A549 (cell line): ENCODE data around the gene ITGB1. TPM values are rescaled to one million over a fixed set of nuclear protein-coding genes. Genes with fewer than 3 reads are reported as not detected.

Source experiments
- ATAC-seq, 2 experiments: fragments of 200-7000 bp in 1 of 2; fragments of >200 bp in 1 of 2; cut with Nextera tagmentation in 1 of 2; cut with Tn5 transposase in 1 of 2; 3 replicates each; pipeline versions ENCODE4 v1.8.0 to v1.9.1; 2018 to 2020; ENCODE audit warnings: mild to moderate bottlenecking in 1 of 2, moderate library complexity in 1 of 2
- CTCF ChIA-PET: fragments of 300-600 bp; sonication (Branson Sonifier 250); formaldehyde crosslinking; extraction: SDS; loops from one replicate; lab custom pipeline; 2021; ENCODE audit warnings: antibody characterized with exemption, inconsistent platforms; lab: Yijun Ruan, JAX
- POLR2A ChIA-PET: fragments of 350-600 bp; formaldehyde crosslinking; extraction: SDS; loops from one replicate; lab custom pipeline; 2021; ENCODE audit warnings: antibody characterized with exemption, inconsistent platforms; lab: Yijun Ruan, JAX
- DNase-seq, 2 experiments: peaks; one replicate each; pipeline versions ENCODE4 v3.0.0 to v3.0.0-alpha.2; 2011 to 2016; ENCODE audit warnings: low read depth in 1 of 2, low spot score in 1 of 2
- FAIRE-seq: peaks from 2 replicates; lab custom pipeline; 2011; peaks lifted over from hg19 to GRCh38; lab: Jason Lieb, UNC
- H3K27ac ChIP-seq, 2 experiments: fragments of >200 bp; sonication (Bioruptor Twin); formaldehyde crosslinking; 3 replicates each; pipeline ENCODE4 v1.5.1; 2016 to 2017
- H3K4me1 ChIP-seq: fragments of >200 bp; sonication (Bioruptor Twin); formaldehyde crosslinking; 3 replicates; pipeline ENCODE4 v1.6.1; 2016
- H3K4me2 ChIP-seq: fragments of >200 bp; sonication (Bioruptor Twin); formaldehyde crosslinking; 3 replicates; pipeline ENCODE4 v1.6.1; 2016
- H3K4me3 ChIP-seq: fragments of >200 bp; sonication (Bioruptor Twin); formaldehyde crosslinking; 3 replicates; pipeline ENCODE4 v1.5.1; 2016
- H3K9me3 ChIP-seq: fragments of >200 bp; sonication (Bioruptor Twin); formaldehyde crosslinking; 3 replicates; pipeline ENCODE4 v1.6.1; 2016
- BHLHE40 ChIP-seq: IDR thresholded peaks from 2 replicates; pipeline ENCODE4 v1.6.1; 2012; ENCODE audit warnings: low read depth, low read length, inconsistent platforms
- CEBPB ChIP-seq, 2 experiments: fragments of >200 bp in 1 of 2; sonication (Bioruptor Twin) in 1 of 2; formaldehyde crosslinking in 1 of 2; IDR thresholded peaks; 2 replicates each; pipeline ENCODE4 v1.6.1; 2012 to 2016
- EP300 ChIP-seq, 2 experiments: fragments of >200 bp; sonication (Bioruptor Twin); formaldehyde crosslinking; IDR thresholded peaks; 2 replicates in 1 of 2; 3 replicates in 1 of 2; pipeline ENCODE4 v1.6.1; 2016 to 2017
- FOSB ChIP-seq: fragments of 250-450 bp; sonication (Bioruptor Pico); IDR thresholded peaks from 2 replicates; pipeline ENCODE4 v1.5.0; 2020; ENCODE audit warnings: mild to moderate bottlenecking, moderate library complexity
- FOSL2 ChIP-seq, 2 experiments: fragments of 450-650 bp in 1 of 2; fragments of >200 bp in 1 of 2; sonication (Bioruptor Twin) in 1 of 2; formaldehyde crosslinking; IDR thresholded peaks; 2 replicates each; pipeline versions ENCODE4 v1.5.0 to v1.6.1; 2016 to 2020; ENCODE audit warnings: mild to moderate bottlenecking in 1 of 2, moderate library complexity in 1 of 2
- HDAC2 ChIP-seq: fragments of 200-600 bp; sonication (generic); IDR thresholded peaks from 2 replicates; pipeline ENCODE4 v1.6.1; 2016
- HEYL ChIP-seq: fragments of 250-450 bp; sonication (Bioruptor Pico); IDR thresholded peaks from 2 replicates; pipeline ENCODE4 v1.8.0; 2021; ENCODE audit warnings: mild to moderate bottlenecking, moderate library complexity
- HOXB13 ChIP-seq: fragments of 250-450 bp; sonication (Bioruptor Pico); IDR thresholded peaks from 2 replicates; pipeline ENCODE4 v1.5.0; 2020; ENCODE audit warnings: low read depth, mild to moderate bottlenecking, moderate library complexity
- JUN ChIP-seq, 2 experiments: fragments of >200 bp; sonication (Bioruptor Twin); formaldehyde crosslinking; IDR thresholded peaks; 2 replicates in 1 of 2; 3 replicates in 1 of 2; pipeline ENCODE4 v1.6.1; 2016 to 2017
- KDM5A ChIP-seq: fragments of 200-600 bp; sonication (generic); IDR thresholded peaks from 2 replicates; pipeline ENCODE4 v1.6.1; 2016; ENCODE audit warnings: antibody characterized with exemption, mild to moderate bottlenecking
- MAFK ChIP-seq: fragments of 450-650 bp; IDR thresholded peaks from 2 replicates; pipeline ENCODE4 v1.6.1; 2014; ENCODE audit not compliant: partially characterized antibody
- MAZ ChIP-seq: fragments of 150-350 bp; IDR thresholded peaks from 2 replicates; pipeline ENCODE4 v1.6.1; 2014; ENCODE audit warnings: antibody characterized with exemption, low read depth, low read length, borderline replicate concordance
- NFE2L2 ChIP-seq: fragments of 150-350 bp; conservative IDR thresholded peaks from 2 replicates; pipeline ENCODE4 v1.6.1; 2014; ENCODE audit warnings: low read length
- PHF8 ChIP-seq: fragments of 200-600 bp; sonication (generic); IDR thresholded peaks from 2 replicates; pipeline ENCODE4 v1.6.1; 2016; ENCODE audit warnings: low read depth, mild to moderate bottlenecking, antibody characterized with exemption, moderate library complexity, borderline replicate concordance
- POLR2A ChIP-seq: IDR thresholded peaks from 2 replicates; pipeline ENCODE4 v1.6.1; 2012; ENCODE audit warnings: mild to moderate bottlenecking, low read length
- POLR2AphosphoS2 ChIP-seq: conservative IDR thresholded peaks from 2 replicates; pipeline ENCODE4 v1.6.1; 2012; ENCODE audit warnings: low read length, improper control_type of control experiment, inconsistent platforms
- RAD21 ChIP-seq, 2 experiments: fragments of >200 bp in 1 of 2; sonication (Bioruptor Twin) in 1 of 2; formaldehyde crosslinking in 1 of 2; IDR thresholded peaks in 1 of 2; conservative IDR thresholded peaks in 1 of 2; 2 replicates in 1 of 2; 3 replicates in 1 of 2; pipeline ENCODE4 v1.6.1; 2012 to 2018; ENCODE audit warnings: inconsistent platforms in 1 of 2
- RCOR1 ChIP-seq: fragments of 150-350 bp; IDR thresholded peaks from 2 replicates; pipeline ENCODE4 v1.6.1; 2014; ENCODE audit warnings: antibody characterized with exemption, low read length, low read depth
- RNF2 ChIP-seq: fragments of 200-600 bp; sonication (generic); IDR thresholded peaks from 2 replicates; pipeline ENCODE4 v1.6.1; 2016; ENCODE audit warnings: low read depth, mild to moderate bottlenecking, antibody characterized with exemption, moderate library complexity, borderline replicate concordance
- TFCP2L1 ChIP-seq: fragments of 250-450 bp; sonication (Bioruptor Pico); IDR thresholded peaks from 2 replicates; pipeline ENCODE4 v1.5.0; 2021; ENCODE audit warnings: mild to moderate bottlenecking
- ZC3H11A ChIP-seq: fragments of 450-650 bp; IDR thresholded peaks from 2 replicates; pipeline ENCODE4 v1.6.1; 2014; ENCODE audit warnings: antibody characterized with exemption, mild to moderate bottlenecking
- ZFP36 ChIP-seq: fragments of 450-650 bp; IDR thresholded peaks from 2 replicates; pipeline ENCODE4 v1.6.1; 2014; ENCODE audit warnings: borderline replicate concordance; ENCODE audit not compliant: partially characterized antibody
- ZSCAN20 ChIP-seq: fragments of 250-450 bp; sonication (Bioruptor Pico); IDR thresholded peaks from 2 replicates; pipeline ENCODE4 v1.8.0; 2022; ENCODE audit warnings: mild to moderate bottlenecking, moderate library complexity
- WGBS: methylation state at CpG from one replicate; pipeline ENCODE4 v1.1.6; 2017; ENCODE audit errors: missing lambda C conversion rate; 5-methylcytosine and 5-hydroxymethylcytosine counted together
- polyA plus RNA-seq, 4 experiments: library from polyadenylated mRNA; depleted of rRNA in 3 of 4; stranded (reverse); fragments of >200 nt; fragmentation: RNase III in 1 of 4; extraction: RNeasy Plus Mini Kit Qiagen cat#74134 plus additional on column Dnase treatment in 1 of 4; gene quantifications; 2 replicates in 3 of 4; 3 replicates in 1 of 4; pipeline ENCODE4 v1.2.3, GENCODE V29; 2011 to 2017
- TF ChIP-seq, protein P1 (sequence below): fragments of >200 bp; sonication (Bioruptor Twin); formaldehyde crosslinking; IDR thresholded peaks from 2 replicates; pipeline ENCODE4 v1.6.1; 2016
- TF ChIP-seq, protein P2 (sequence below): fragments of >200 bp; sonication (Bioruptor Twin); formaldehyde crosslinking; IDR thresholded peaks from 3 replicates; pipeline ENCODE4 v1.6.1; 2016
- TF ChIP-seq, protein P3 (sequence below): IDR thresholded peaks from 2 replicates; pipeline ENCODE4 v1.6.1; 2012

ITGB1 gene
- polyA plus RNA-seq, 2 of the 4 experiments (the other 2 are of a cell fraction) = 1,270 to 2,408 TPM

DNA sequence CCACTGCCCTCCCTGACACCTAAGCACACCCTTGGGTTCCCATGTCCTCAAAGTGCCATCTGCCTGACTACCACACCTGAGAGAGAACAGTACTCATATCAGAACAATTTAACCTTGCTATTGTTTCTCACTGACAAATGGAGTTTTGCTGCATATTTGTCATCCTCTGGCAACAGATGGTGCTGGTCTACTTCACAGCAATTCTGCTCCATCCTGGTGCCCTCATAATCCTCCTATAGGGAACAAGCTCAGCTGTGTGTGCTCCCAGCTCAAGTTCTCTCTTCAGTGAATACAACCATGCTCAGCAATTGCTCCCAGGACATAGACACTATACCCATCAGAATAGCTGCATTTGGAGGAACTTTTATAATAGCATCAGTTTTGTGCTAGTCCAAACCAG lies 32.8 kb upstream of the ITGB1 start:
- POLR2A ChIA-PET = no interaction called here
- DNase-seq (peak in 1 of 2 experiments; percentile 52), ATAC-seq (no peak)
- TF ChIP-seq RAD21 (conservative IDR thresholded peaks at IDR 0.05 in 1 of 2, IDR thresholded peaks at IDR 0.05 in 1 of 2) = no peak
- TF ChIP-seq POLR2AphosphoS2 = peak; percentile 83
- TF ChIP-seq JUN (IDR thresholded peaks at IDR 0.05) = no peak
- no peak for TF ChIP-seq HEYL
- 0 out of 2 replicates have a peak, but pooled peaks have one; percentile 50 for TF ChIP-seq FOSB (CRISPR knock-in tag)
- no peak for TF ChIP-seq RCOR1
- TF ChIP-seq, protein P1, sequence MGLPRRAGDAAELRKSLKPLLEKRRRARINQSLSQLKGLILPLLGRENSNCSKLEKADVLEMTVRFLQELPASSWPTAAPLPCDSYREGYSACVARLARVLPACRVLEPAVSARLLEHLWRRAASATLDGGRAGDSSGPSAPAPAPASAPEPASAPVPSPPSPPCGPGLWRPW = no peak
- TF ChIP-seq, all 56 proteins: peak for 2
- Histone ChIP-seq H3K4me3 (no peak overlapping the region), H3K4me2 (no peak overlapping the region), H3K4me1 (peaks cover 45% of the 10 kb centered on the region), H3K9me3 (peaks cover 25% of the 10 kb centered on the region), H3K27ac (peak overlapping the region; percentile 5 to 57; a peak in 3 of 6 replicates)
- no peak for FAIRE-seq
- CTCF ChIA-PET = interaction anchor here (1.3 kb wide), 1 partner anchor 10 kb away, joined by 5 read pairs; no protein-coding TSS in a partner anchor

GRCh38 chr10:32988604-32989003 lies 30.6 kb upstream of the ITGB1 start:
- ChIA-PET POLR2A (no interaction called here), CTCF (interaction anchor here (0.6 to 15.3 kb wide), 4 partner anchors 12 to 96 kb away, joined by 3 to 168 read pairs (median 4); no protein-coding TSS in a partner anchor)
- DNase-seq = no peak
- peak overlapping the region; percentile 69 to 99; a peak in 5 of 6 replicates for H3K27ac ChIP-seq
- H3K4me2 ChIP-seq = no peak overlapping the region
- H3K4me1 ChIP-seq = peaks cover 58% of the 10 kb centered on the region
- FAIRE-seq = no peak
- no peak overlapping the region for H3K4me3 ChIP-seq
- peaks cover 16% of the 10 kb centered on the region for H3K9me3 ChIP-seq
- ATAC-seq = no peak
- 61% methylated on average over 3 of the region's 3 CpGs for WGBS
- TF ChIP-seq CEBPB (IDR thresholded peaks at IDR 0.05) (peak in 1 of 2 experiments; percentile 33; a peak in 1 of 4 replicates), ZFP36 (no peak)

DNA sequence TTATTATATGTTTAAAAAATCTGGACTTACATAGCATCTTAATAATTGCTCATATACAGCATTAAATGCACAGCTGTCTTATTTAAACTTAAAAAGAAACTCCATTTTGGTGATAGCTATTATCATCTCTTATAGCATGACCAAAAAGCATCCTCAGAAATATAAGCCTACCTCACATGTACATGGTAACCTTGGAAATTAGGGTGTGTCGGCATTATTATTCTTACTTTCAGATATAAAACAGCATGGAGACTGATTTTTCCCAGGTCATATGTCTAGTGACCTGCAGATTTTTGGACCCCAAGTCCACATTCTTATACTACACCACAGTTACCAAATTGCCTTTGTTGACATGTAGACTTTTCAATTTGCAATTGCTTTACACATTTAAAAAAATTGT lies 29.1 kb upstream of the ITGB1 start:
- H3K27ac ChIP-seq = peak overlapping the region; percentile 96 to 99
- H3K4me3 ChIP-seq = no peak overlapping the region
- FAIRE-seq (no peak), DNase-seq (no peak), ATAC-seq (no peak)
- peaks cover 59% of the 10 kb centered on the region for H3K4me1 ChIP-seq
- POLR2A ChIA-PET = interaction anchor here (8.2 kb wide), 1 partner anchor 20 kb away, joined by 163 read pairs; no protein-coding TSS in a partner anchor
- no peak for TF ChIP-seq ZC3H11A
- no peak for TF ChIP-seq HOXB13 (CRISPR knock-in tag)
- TF ChIP-seq, protein P1 = no peak
- no peak for TF ChIP-seq ZSCAN20 (CRISPR knock-in tag)
- peak; percentile 65 for TF ChIP-seq MAFK
- no peak for TF ChIP-seq BHLHE40
- no peak for TF ChIP-seq JUN (IDR thresholded peaks at IDR 0.05)
- TF ChIP-seq KDM5A = no peak
- peak overlapping the region; percentile 92; the same call in 2 of the 3 replicates for H3K4me2 ChIP-seq
- H3K9me3 ChIP-seq = peaks cover 16% of the 10 kb centered on the region
- WGBS = 86% methylated on average over 1 of the region's 1 CpG
- CTCF ChIA-PET = interaction anchor here (15.3 kb wide), 1 partner anchor 19 kb away, joined by 168 read pairs; no protein-coding TSS in a partner anchor

- 3% methylated on average over 4 of the region's 4 CpGs for WGBS
- H3K4me1 ChIP-seq = peaks cover 72% of the 10 kb centered on the region
- peak overlapping the region; percentile 4; the same call in 1 of the 3 replicates for H3K4me3 ChIP-seq
- FAIRE-seq = peak; percentile 95
- ATAC-seq = peak; percentile 48
- ChIA-PET POLR2A (interaction anchor here (0.6 to 8.2 kb wide), 10 partner anchors 11 to 170 kb away, joined by 3 to 163 read pairs (median 4); no protein-coding TSS in a partner anchor), CTCF (interaction anchor here (0.8 to 15.3 kb wide), 5 partner anchors 9 to 170 kb away, joined by 3 to 168 read pairs (median 6); no protein-coding TSS in a partner anchor)
- H3K27ac ChIP-seq = peak overlapping the region; percentile 96 to 99
- H3K4me2 ChIP-seq = peak overlapping the region; percentile 92
- H3K9me3 ChIP-seq = peaks cover 14% of the 10 kb centered on the region; the same call in 2 of the 3 replicates
- peak in 1 of 2 experiments; percentile 97 for DNase-seq
- TF ChIP-seq RNF2 (no peak), POLR2A (no peak), EP300 (IDR thresholded peaks at IDR 0.05) (peak; percentile 92 to 93; a peak in 4 of 5 replicates), HDAC2 (no peak), FOSL2 (IDR thresholded peaks at IDR 0.05) (peak; percentile 73; the same call in 1 of the 2 replicates), FOSL2 (CRISPR knock-in tag; IDR thresholded peaks at IDR 0.05) (peak; percentile 88), MAZ (no peak), PHF8 (no peak), TFCP2L1 (CRISPR knock-in tag) (no peak), ZFP36 (no peak), NFE2L2 (no peak; the same call in 1 of the 2 replicates)
- TF ChIP-seq, protein P2, sequence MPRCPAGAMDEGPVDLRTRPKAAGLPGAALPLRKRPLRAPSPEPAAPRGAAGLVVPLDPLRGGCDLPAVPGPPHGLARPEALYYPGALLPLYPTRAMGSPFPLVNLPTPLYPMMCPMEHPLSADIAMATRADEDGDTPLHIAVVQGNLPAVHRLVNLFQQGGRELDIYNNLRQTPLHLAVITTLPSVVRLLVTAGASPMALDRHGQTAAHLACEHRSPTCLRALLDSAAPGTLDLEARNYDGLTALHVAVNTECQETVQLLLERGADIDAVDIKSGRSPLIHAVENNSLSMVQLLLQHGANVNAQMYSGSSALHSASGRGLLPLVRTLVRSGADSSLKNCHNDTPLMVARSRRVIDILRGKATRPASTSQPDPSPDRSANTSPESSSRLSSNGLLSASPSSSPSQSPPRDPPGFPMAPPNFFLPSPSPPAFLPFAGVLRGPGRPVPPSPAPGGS = peak; percentile 92
- TF ChIP-seq, protein P3, sequence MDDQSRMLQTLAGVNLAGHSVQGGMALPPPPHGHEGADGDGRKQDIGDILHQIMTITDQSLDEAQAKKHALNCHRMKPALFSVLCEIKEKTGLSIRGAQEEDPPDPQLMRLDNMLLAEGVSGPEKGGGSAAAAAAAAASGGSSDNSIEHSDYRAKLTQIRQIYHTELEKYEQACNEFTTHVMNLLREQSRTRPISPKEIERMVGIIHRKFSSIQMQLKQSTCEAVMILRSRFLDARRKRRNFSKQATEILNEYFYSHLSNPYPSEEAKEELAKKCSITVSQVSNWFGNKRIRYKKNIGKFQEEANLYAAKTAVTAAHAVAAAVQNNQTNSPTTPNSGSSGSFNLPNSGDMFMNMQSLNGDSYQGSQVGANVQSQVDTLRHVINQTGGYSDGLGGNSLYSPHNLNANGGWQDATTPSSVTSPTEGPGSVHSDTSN = peak; percentile 66; the same call in 1 of the 2 replicates
These were observed 27.8 kb upstream of the ITGB1 start for GRCh38 chr10:32985775-32986350.
